ENCODE data around the gene CSNK2B. TPM values are rescaled to one million over a fixed set of nuclear protein-coding genes. Genes with fewer than 3 reads are reported as not detected.

CSNK2B gene
- total and polyA plus RNA-seq, 10 of the 15 experiments (the other 5 are each of a cell fraction or from before 2014, with no cell fraction given) = 56.3 to 405 (median 286) TPM

DNA sequence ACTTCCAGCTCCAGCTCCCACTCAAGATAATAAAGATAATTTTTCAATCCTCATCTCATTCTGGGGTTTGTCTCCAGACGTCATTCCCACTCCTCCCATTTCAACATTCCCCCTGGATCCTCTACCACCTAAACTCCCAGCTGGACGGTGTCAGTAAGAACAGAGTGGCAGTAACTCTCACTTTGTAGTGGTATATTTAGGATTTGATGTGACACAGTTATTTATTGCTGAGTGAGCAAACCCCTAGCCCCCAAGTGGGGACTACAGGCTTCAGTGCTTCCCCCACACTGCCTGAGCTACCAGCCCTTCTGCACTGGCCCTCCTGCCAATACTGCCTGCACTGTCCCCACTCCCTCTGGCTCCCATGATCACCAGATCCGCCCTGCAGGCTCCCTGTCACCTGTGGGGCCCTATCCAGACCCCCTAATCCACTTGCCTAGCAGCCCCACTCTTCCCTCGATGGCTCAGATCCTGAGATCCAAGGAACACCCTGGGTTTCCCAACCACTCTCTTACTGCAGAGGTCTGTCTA, 7.7 kb upstream of the CSNK2B start:
- intact Hi-C loops (cut with micrococcal nuclease; ENCODE audit: unreplicated experiment) = no loop called here
- TF ChIP-seq, protein P1, sequence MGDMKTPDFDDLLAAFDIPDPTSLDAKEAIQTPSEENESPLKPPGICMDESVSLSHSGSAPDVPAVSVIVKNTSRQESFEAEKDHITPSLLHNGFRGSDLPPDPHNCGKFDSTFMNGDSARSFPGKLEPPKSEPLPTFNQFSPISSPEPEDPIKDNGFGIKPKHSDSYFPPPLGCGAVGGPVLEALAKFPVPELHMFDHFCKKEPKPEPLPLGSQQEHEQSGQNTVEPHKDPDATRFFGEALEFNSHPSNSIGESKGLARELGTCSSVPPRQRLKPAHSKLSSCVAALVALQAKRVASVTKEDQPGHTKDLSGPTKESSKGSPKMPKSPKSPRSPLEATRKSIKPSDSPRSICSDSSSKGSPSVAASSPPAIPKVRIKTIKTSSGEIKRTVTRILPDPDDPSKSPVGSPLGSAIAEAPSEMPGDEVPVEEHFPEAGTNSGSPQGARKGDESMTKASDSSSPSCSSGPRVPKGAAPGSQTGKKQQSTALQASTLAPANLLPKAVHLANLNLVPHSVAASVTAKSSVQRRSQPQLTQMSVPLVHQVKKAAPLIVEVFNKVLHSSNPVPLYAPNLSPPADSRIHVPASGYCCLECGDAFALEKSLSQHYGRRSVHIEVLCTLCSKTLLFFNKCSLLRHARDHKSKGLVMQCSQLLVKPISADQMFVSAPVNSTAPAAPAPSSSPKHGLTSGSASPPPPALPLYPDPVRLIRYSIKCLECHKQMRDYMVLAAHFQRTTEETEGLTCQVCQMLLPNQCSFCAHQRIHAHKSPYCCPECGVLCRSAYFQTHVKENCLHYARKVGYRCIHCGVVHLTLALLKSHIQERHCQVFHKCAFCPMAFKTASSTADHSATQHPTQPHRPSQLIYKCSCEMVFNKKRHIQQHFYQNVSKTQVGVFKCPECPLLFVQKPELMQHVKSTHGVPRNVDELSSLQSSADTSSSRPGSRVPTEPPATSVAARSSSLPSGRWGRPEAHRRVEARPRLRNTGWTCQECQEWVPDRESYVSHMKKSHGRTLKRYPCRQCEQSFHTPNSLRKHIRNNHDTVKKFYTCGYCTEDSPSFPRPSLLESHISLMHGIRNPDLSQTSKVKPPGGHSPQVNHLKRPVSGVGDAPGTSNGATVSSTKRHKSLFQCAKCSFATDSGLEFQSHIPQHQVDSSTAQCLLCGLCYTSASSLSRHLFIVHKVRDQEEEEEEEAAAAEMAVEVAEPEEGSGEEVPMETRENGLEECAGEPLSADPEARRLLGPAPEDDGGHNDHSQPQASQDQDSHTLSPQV (IDR thresholded peaks at IDR 0.05) = no peak
- TF ChIP-seq WRNIP1 (IDR thresholded peaks at IDR 0.05; ENCODE audit: borderline replicate concordance, low read depth, low read length) = no peak
- no peak for TF ChIP-seq MXI1 (IDR thresholded peaks at IDR 0.05; ENCODE audit: low read depth, low read length)
- TF ChIP-seq, protein P2, sequence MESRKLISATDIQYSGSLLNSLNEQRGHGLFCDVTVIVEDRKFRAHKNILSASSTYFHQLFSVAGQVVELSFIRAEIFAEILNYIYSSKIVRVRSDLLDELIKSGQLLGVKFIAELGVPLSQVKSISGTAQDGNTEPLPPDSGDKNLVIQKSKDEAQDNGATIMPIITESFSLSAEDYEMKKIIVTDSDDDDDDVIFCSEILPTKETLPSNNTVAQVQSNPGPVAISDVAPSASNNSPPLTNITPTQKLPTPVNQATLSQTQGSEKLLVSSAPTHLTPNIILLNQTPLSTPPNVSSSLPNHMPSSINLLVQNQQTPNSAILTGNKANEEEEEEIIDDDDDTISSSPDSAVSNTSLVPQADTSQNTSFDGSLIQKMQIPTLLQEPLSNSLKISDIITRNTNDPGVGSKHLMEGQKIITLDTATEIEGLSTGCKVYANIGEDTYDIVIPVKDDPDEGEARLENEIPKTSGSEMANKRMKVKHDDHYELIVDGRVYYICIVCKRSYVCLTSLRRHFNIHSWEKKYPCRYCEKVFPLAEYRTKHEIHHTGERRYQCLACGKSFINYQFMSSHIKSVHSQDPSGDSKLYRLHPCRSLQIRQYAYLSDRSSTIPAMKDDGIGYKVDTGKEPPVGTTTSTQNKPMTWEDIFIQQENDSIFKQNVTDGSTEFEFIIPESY (IDR thresholded peaks at IDR 0.05) = no peak
- no peak for TF ChIP-seq STAT1 (conservative IDR thresholded peaks at IDR 0.05)
- TF ChIP-seq RUNX3 (IDR thresholded peaks at IDR 0.05; ENCODE audit: low read length) = no peak
- no peak for TF ChIP-seq JUNB (IDR thresholded peaks at IDR 0.05)
- no peak for TF ChIP-seq CBX5 (IDR thresholded peaks at IDR 0.05; ENCODE audit: low read depth)
- TF ChIP-seq BCL11A (IDR thresholded peaks at IDR 0.05; ENCODE audit: low read depth, low read length) = no peak
- no peak for TF ChIP-seq CHD1 (IDR thresholded peaks at IDR 0.05; ENCODE audit: low read depth, low read length)
- TF ChIP-seq SUPT20H (IDR thresholded peaks at IDR 0.05; ENCODE audit: borderline replicate concordance, control insufficient read depth, low read depth, low read length) = no peak
- TF ChIP-seq SMARCA5 (IDR thresholded peaks at IDR 0.05) = no peak
- no peak for TF ChIP-seq SMC3 (IDR thresholded peaks at IDR 0.05; ENCODE audit: borderline replicate concordance, low read length)

More for the DNA sequence above, 7.7 kb upstream of the CSNK2B start:
- peak overlapping the region; percentile 95 for H3K9ac ChIP-seq (ENCODE audit: control insufficient read depth, insufficient read depth, low read length)
- ATAC-seq (no peak), DNase-seq (ENCODE audit: low read depth, low spot score) (no peak), FAIRE-seq (no peak)
- H3K79me2 ChIP-seq (ENCODE audit: control insufficient read depth, insufficient read depth, low read length) = peaks cover 48% of the 10 kb centered on the region
- POLR2A ChIA-PET = interaction anchor here (0.7 to 1.4 kb wide), 3 partner anchors 8 to 80 kb away, joined by 3 to 4 read pairs (median 3); partner anchors contain the start of gene LY6G5B
- RAD21 ChIA-PET (ENCODE audit: unreplicated experiment) = interaction anchor here (1.2 kb wide), 1 partner anchor 81 kb away, joined by 3 read pairs; the partner anchor contains the start of gene MSH5
- CTCF ChIA-PET = interaction anchor here (0.7 to 1.8 kb wide), 2 partner anchors 107 to 225 kb away, joined by 3 to 5 read pairs; no protein-coding TSS in a partner anchor
- WGBS (ENCODE audit: insufficient coverage, insufficient replicate concordance, low lambda C conversion rate, missing lambda C conversion rate) = 81% methylated on average over 4 of the region's 4 CpGs
- no peaks in the 10 kb centered on the region for H4K20me1 ChIP-seq (ENCODE audit: control insufficient read depth, insufficient read depth)
- peak overlapping the region; percentile 79; the same call in 1 of the 2 replicates for H3K4me3 ChIP-seq
- peak overlapping the region; percentile 99 for H3K4me2 ChIP-seq (ENCODE audit: control insufficient read depth, insufficient read depth)
- SMC1A ChIA-PET (ENCODE audit: uncharacterized antibody, unreplicated experiment) = interaction anchor here (0.6 to 1.0 kb wide), 2 partner anchors 161 to 172 kb away, joined by 3 read pairs; no protein-coding TSS in a partner anchor
- BruUV-seq (replicated peaks) = no TSS peak
- peaks cover 33% of the 10 kb centered on the region for H3K4me1 ChIP-seq (ENCODE audit: control insufficient read depth, insufficient read depth, low read length)
- no peaks in the 10 kb centered on the region for H3K27me3 ChIP-seq (replicated peaks in 1 of 2; ENCODE audit: control insufficient read depth in 2 of 2, insufficient read depth in 2 of 2, low read length in 1 of 2)
- no peak overlapping the region for H3K27ac ChIP-seq (ENCODE audit: control insufficient read depth, insufficient read depth)
- peaks cover 0 to 6% of the 10 kb centered on the region in 2 experiments; a peak in 3 of 4 replicates for H3K36me3 ChIP-seq (ENCODE audit: control insufficient read depth in 2 of 2, insufficient read depth in 2 of 2, low read length in 1 of 2)
- no peak overlapping the region for H2AFZ ChIP-seq (ENCODE audit: control insufficient read depth, low read depth, low read length)
- H3K9me3 ChIP-seq (replicated peaks; ENCODE audit: control insufficient read depth, insufficient read depth, low read length) = no peaks in the 10 kb centered on the region; the same call in 2 of the 3 replicates
- in situ Hi-C loops (cut with MboI) = no loop called here
